ENCODE data around the gene THY1. TPM values are rescaled to one million over a fixed set of nuclear protein-coding genes. Genes with fewer than 3 reads are reported as not detected.
"Not testable (repeated sequence)": the region's sequence is repeated elsewhere in the genome, so short reads cannot be mapped to it uniquely, and the experiment has no call there.

THY1 gene
- total RNA-seq, 1 donor from 2014 or later = 19.0 TPM

- no peak for DNase-seq (ENCODE audit: extremely low spot score, unreplicated experiment)
- no peak for TF ChIP-seq CTCF (conservative IDR thresholded peaks at IDR 0.05)
- peaks cover 6% of the 10 kb centered on the region for H3K9me3 Mint-ChIP-seq
- no peaks in the 10 kb centered on the region for H3K4me1 Mint-ChIP-seq (ENCODE audit: unreplicated experiment)
- peaks cover 19% of the 10 kb centered on the region for H3K27me3 Mint-ChIP-seq
- H3K27ac Mint-ChIP-seq = no peak overlapping the region
- no peak overlapping the region for H3K4me3 Mint-ChIP-seq
- H3K36me3 Mint-ChIP-seq = no peaks in the 10 kb centered on the region
Measured at GRCh38 chr11:119468511-119468910, 45.5 kb upstream of the THY1 start.

GRCh38 chr11:119461229-119461963, 38.4 kb upstream of the THY1 start:
- Mint-ChIP-seq H3K4me1 (ENCODE audit: unreplicated experiment) (no peaks in the 10 kb centered on the region), H3K27ac (no peak overlapping the region), H3K4me3 (no peak overlapping the region), H3K9me3 (peaks cover 4% of the 10 kb centered on the region), H3K27me3 (peaks cover 20% of the 10 kb centered on the region), H3K36me3 (no peaks in the 10 kb centered on the region)
- no peak for DNase-seq (ENCODE audit: extremely low spot score, unreplicated experiment)
- no peak for TF ChIP-seq CTCF (conservative IDR thresholded peaks at IDR 0.05)

GRCh38 chr11:119460582-119460981, 37.6 kb upstream of the THY1 start:
- DNase-seq (ENCODE audit: extremely low spot score, unreplicated experiment) = no peak
- Mint-ChIP-seq H3K36me3 (no peaks in the 10 kb centered on the region), H3K4me3 (no peak overlapping the region), H3K4me1 (ENCODE audit: unreplicated experiment) (no peaks in the 10 kb centered on the region), H3K27me3 (peaks cover 16% of the 10 kb centered on the region), H3K9me3 (no peaks in the 10 kb centered on the region), H3K27ac (no peak overlapping the region)
- no peak for TF ChIP-seq CTCF (conservative IDR thresholded peaks at IDR 0.05)

GRCh38 chr11:119460097-119460496, 37.1 kb upstream of the THY1 start:
- no peak for TF ChIP-seq CTCF (conservative IDR thresholded peaks at IDR 0.05)
- no peaks in the 10 kb centered on the region for H3K36me3 Mint-ChIP-seq
- H3K27ac Mint-ChIP-seq = no peak overlapping the region
- H3K4me3 Mint-ChIP-seq = no peak overlapping the region
- no peaks in the 10 kb centered on the region for H3K4me1 Mint-ChIP-seq (ENCODE audit: unreplicated experiment)
- DNase-seq (ENCODE audit: extremely low spot score, unreplicated experiment) = no peak
- no peaks in the 10 kb centered on the region for H3K9me3 Mint-ChIP-seq
- peaks cover 16% of the 10 kb centered on the region for H3K27me3 Mint-ChIP-seq

- Mint-ChIP-seq H3K27ac (no peak overlapping the region), H3K36me3 (no peaks in the 10 kb centered on the region), H3K4me1 (ENCODE audit: unreplicated experiment) (no peaks in the 10 kb centered on the region), H3K4me3 (no peak overlapping the region), H3K9me3 (no peaks in the 10 kb centered on the region), H3K27me3 (peaks cover 12% of the 10 kb centered on the region)
- no peak for DNase-seq (ENCODE audit: extremely low spot score, unreplicated experiment)
- no peak for TF ChIP-seq CTCF (conservative IDR thresholded peaks at IDR 0.05)
Measured at GRCh38 chr11:119459293-119459976, 36.5 kb upstream of the THY1 start.

GRCh38 chr11:119455708-119456107, 32.7 kb upstream of the THY1 start:
- not testable (repeated sequence) for H3K27ac Mint-ChIP-seq; H3K9me3 Mint-ChIP-seq; DNase-seq (ENCODE audit: extremely low spot score, unreplicated experiment); H3K4me3 Mint-ChIP-seq; H3K4me1 Mint-ChIP-seq (ENCODE audit: unreplicated experiment); H3K36me3 Mint-ChIP-seq
- H3K27me3 Mint-ChIP-seq = peaks cover 11% of the 10 kb centered on the region

GRCh38 chr11:119455241-119455640, 32.3 kb upstream of the THY1 start:
- H3K27ac Mint-ChIP-seq; H3K9me3 Mint-ChIP-seq; H3K4me1 Mint-ChIP-seq (ENCODE audit: unreplicated experiment); DNase-seq (ENCODE audit: extremely low spot score, unreplicated experiment); H3K36me3 Mint-ChIP-seq; H3K4me3 Mint-ChIP-seq: not testable (repeated sequence)
- H3K27me3 Mint-ChIP-seq = peaks cover 11% of the 10 kb centered on the region
